HK-2 (cell line): ENCODE data around the gene ENOX1.
"Not testable (repeated sequence)": the region's sequence is repeated elsewhere in the genome, so short reads cannot be mapped to it uniquely, and the experiment has no call there.

Experiments used
- DNase-seq: peaks from one replicate; pipeline ENCODE4 v3.0.0-alpha.2; 2018; ENCODE audit not compliant: unreplicated experiment

ENOX1 gene

GRCh38 chr13:43205416-43205815 lies 581.4 kb downstream of the ENOX1 start:
- no peak for DNase-seq

GRCh38 chr13:43204591-43204990 lies 582.2 kb downstream of the ENOX1 start:
- DNase-seq: no peak

GRCh38 chr13:43203781-43204180 lies 583.0 kb downstream of the ENOX1 start:
- DNase-seq: no peak

- DNase-seq: no peak
Measured at GRCh38 chr13:43200736-43201135, 586.0 kb downstream of the ENOX1 start.

- no peak for DNase-seq
Measured at GRCh38 chr13:43200307-43200706, 586.5 kb downstream of the ENOX1 start.

- DNase-seq: no peak
Measured at GRCh38 chr13:43196750-43197370, 589.9 kb downstream of the ENOX1 start.

- DNase-seq: no peak
Measured at GRCh38 chr13:43196086-43196621, 590.6 kb downstream of the ENOX1 start.

- DNase-seq: no peak
Measured at GRCh38 chr13:43195551-43195950, 591.2 kb downstream of the ENOX1 start.

- DNase-seq: no peak
Measured at GRCh38 chr13:43195112-43195511, 591.7 kb downstream of the ENOX1 start.

- no peak for DNase-seq
Measured at GRCh38 chr13:43193789-43194420, 592.9 kb downstream of the ENOX1 start.

GRCh38 chr13:43191546-43191945 lies 595.2 kb downstream of the ENOX1 start:
- no peak for DNase-seq

- DNase-seq: no peak
Measured at GRCh38 chr13:43185226-43185625, 601.5 kb downstream of the ENOX1 start.

- no peak for DNase-seq
Measured at GRCh38 chr13:43180837-43181236, 605.9 kb downstream of the ENOX1 start.

- DNase-seq: no peak
Measured at GRCh38 chr13:43180036-43180660, 606.6 kb downstream of the ENOX1 start.

- no peak for DNase-seq
Measured at GRCh38 chr13:43171489-43171888, 615.3 kb downstream of the ENOX1 start.

- DNase-seq: no peak
Measured at GRCh38 chr13:43170506-43170905, 616.3 kb downstream of the ENOX1 start.

- not testable (repeated sequence) for DNase-seq
Measured at GRCh38 chr13:43168434-43168833, 618.3 kb downstream of the ENOX1 start.

- DNase-seq: no peak
Measured at GRCh38 chr13:43167731-43168130, 619.0 kb downstream of the ENOX1 start.

GRCh38 chr13:43166644-43167457 lies 619.9 kb downstream of the ENOX1 start:
- no peak for DNase-seq
